Endometrial microvascular endothelial cells (primary cell): ENCODE results near the gene PRDX4. TPM values are rescaled to one million over a fixed set of nuclear protein-coding genes. Genes with fewer than 3 reads are reported as not detected.
"Not testable (repeated sequence)": the region's sequence is repeated elsewhere in the genome, so short reads cannot be mapped to it uniquely, and the experiment has no call there.

Experiments
- in situ Hi-C: cut with HindIII; loops from 2 replicates; pipeline ENCODE4 v1.10.0; 2017; ENCODE audit warnings: low sequenced_read_pairs, low pct_unique_long_range_greater_than_20kb; ENCODE audit errors: inconsistent ontology term
- total RNA-seq: library from RNA; depleted of rRNA; stranded (reverse); fragments of >200 nt; gene quantifications from one replicate; pipeline ENCODE4 v1.2.3, GENCODE V29; 2015; ENCODE audit errors: inconsistent ontology term

The PRDX4 gene
- total RNA-seq, 1 donor from 2014 or later, result 320 TPM

GRCh38 chrX:23666282-23666681 lies 1.0 kb upstream of the PRDX4 start:
- in situ Hi-C loops, result no loop called here

- in situ Hi-C loops, result no loop called here
These were observed 1.0 kb downstream of the PRDX4 start for GRCh38 chrX:23668335-23668734.

GRCh38 chrX:23670528-23670927 lies 3.2 kb downstream of the PRDX4 start:
- in situ Hi-C loops, result no loop called here

- in situ Hi-C loops, result no loop called here
These were observed 5.8 kb downstream of the PRDX4 start for GRCh38 chrX:23673108-23673507.

- in situ Hi-C loops, result not testable (repeated sequence)
These were observed 9.2 kb downstream of the PRDX4 start for GRCh38 chrX:23676486-23676885.

- in situ Hi-C loops, result no loop called here
These were observed 24.9 kb downstream of the PRDX4 start for GRCh38 chrX:23692166-23692565.

GRCh38 chrX:23694606-23695005 lies 27.3 kb downstream of the PRDX4 start:
- in situ Hi-C loops, result no loop called here

- in situ Hi-C loops, result no loop called here
These were observed 32.4 kb downstream of the PRDX4 start for GRCh38 chrX:23699636-23700194.

- in situ Hi-C loops, result no loop called here
These were observed 37.4 kb downstream of the PRDX4 start for GRCh38 chrX:23704673-23705206.

- in situ Hi-C loops, result no loop called here
These were observed 37.9 kb downstream of the PRDX4 start for GRCh38 chrX:23705235-23705634.

GRCh38 chrX:23720117-23720677 lies 52.9 kb downstream of the PRDX4 start:
- in situ Hi-C loops, result no loop called here

- in situ Hi-C loops, result no loop called here
These were observed 58.9 kb downstream of the PRDX4 start for GRCh38 chrX:23726191-23726590.

- in situ Hi-C loops, result no loop called here
These were observed 59.9 kb downstream of the PRDX4 start for GRCh38 chrX:23727206-23727605.

GRCh38 chrX:23729214-23729613 lies 61.9 kb downstream of the PRDX4 start:
- in situ Hi-C loops, result no loop called here

- in situ Hi-C loops, result no loop called here
These were observed 64.7 kb downstream of the PRDX4 start for GRCh38 chrX:23731951-23732350.

- in situ Hi-C loops, result no loop called here
These were observed 65.4 kb downstream of the PRDX4 start for GRCh38 chrX:23732704-23733103.

Other genes starting within 250 kb of the PRDX4 start
- 99.5 TPM for gene ACOT9, start 75.8 kb downstream of the PRDX4 start, total RNA-seq
- gene SAT1, start 115.7 kb downstream of the PRDX4 start, total RNA-seq, result 74.1 TPM
- 16.1 TPM for gene APOO, start 240.4 kb downstream of the PRDX4 start, total RNA-seq
- gene CXorf58, start 240.5 kb downstream of the PRDX4 start, total RNA-seq, result not detected